RKO (cell line): ENCODE data around the gene EXOSC7.

ENCODE experiments used
- DNase-seq: peaks from one replicate; pipeline ENCODE4 v3.0.0-alpha.2; 2016; ENCODE audit warnings: low spot score

The EXOSC7 gene

DNA sequence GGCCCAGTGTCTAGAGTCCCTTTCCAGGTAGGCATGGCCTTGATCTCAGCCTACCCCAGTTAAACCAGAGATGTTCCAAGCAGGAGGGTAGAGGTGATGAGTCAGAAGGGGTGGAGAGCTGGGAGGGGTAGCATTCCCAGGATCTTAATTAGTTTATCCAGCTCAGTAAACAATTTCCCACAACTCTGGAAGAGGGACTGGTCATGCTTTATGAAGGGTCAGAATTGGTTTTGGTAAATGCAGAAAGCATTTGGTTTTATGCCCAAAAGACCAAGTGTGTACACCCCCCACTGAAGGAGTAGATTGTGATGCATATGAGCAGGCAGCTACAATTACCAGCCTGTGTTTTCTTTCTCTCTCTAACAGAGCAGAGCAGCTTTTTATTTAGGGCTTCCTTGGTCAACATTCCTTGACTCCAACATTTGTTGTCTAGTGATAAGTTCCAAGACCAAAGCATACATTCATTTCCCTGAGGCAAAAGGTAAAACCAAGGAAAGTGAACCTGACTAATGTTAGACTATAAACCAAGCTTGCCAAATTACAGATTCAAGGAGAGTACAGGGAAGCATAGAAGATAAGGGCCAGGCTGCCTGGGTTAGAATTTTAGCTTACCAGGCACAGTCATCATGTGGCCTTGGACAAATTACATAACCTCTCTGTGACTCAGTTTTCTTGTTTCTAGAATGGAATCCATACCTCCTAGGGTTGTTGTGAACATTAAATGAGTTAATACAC lies 17.6 kb downstream of the EXOSC7 start:
- DNase-seq: no peak

DNA sequence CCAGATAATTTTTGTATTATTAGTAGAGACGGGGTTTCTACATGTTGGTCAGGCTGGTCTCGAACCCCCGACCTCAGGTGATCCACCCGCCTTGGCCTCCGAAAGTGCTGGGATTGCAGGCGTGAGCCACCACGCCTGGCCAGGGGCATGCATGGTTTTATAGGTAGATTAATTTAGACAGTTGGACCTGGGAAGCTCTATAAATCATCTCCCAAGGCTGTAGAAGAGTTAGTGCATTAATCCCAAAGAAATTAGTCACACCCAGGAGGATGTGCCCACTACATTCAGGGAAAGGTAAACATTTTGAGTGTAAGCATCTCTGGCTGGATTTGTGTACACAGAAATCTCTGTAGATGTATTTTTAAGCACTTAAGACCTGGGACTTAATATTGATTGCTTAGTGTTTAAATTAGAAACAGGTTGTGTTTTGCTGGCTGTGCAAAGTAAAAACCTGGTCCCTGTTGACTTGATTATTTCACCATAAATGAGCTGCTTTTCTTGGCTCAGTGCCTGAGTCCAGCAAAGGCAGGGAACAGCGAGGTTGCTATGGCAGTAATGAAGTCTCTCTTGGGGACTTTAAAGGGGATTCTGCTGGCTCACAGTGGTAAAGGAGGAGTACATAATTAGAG lies 19.2 kb downstream of the EXOSC7 start:
- DNase-seq: no peak

DNA sequence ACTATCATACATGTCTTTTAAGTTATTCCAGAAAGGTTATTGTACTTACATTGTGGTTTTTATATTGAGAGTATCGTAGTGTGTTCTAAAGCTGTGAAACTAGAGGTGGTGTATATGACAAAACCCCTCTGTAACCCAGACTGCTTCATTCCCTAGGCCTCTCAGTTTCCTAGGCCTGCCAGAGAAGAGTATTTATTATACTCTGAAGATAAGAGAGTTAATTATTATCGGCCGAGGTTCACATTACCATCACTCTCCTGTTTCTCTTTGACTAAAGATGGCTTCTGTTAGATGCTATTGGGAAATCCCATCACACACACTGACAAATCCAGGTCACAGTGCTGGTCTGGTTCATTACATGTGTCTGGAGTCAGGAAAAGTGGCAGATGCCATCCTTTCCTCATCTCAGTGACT lies 20.5 kb downstream of the EXOSC7 start:
- no peak for DNase-seq

DNA sequence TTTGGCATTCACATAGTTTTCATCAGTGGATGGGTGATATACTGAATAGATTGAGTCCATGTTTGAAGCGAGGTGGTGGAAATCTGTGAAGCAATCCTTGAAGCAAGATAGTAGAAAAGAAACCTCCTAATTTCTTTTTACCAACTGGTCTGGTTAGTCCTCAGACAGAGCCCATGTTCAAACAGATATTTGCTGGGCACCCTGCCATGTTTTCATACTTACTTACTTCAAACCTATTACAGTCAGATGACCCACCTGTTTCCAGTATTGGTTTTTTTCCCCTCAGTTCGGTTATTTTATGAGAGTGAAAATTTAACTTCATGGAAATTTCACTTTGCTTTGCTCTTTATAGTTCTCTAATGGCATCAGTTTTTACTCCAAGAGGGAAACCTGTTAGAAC lies 23.7 kb downstream of the EXOSC7 start:
- no peak for DNase-seq

DNA sequence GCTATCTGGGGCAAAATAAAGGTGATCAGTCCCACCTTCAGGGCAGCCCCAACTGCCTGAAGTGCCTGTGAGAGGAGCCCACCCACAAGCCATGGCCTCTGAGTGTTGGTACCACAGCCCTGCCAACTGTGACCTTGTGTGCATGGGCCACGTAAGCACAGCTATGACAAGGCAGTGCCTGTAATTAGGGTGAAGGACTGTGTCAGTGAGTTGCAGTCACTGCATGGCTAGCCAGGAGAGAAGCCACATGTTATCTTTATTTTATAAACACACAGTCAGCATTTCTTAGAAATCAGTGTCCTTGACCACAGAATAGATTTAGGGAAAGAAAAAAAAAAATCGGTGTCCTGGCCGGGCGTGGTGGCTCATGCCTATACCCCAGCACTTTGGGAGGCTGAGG lies 24.8 kb downstream of the EXOSC7 start:
- no peak for DNase-seq

DNA sequence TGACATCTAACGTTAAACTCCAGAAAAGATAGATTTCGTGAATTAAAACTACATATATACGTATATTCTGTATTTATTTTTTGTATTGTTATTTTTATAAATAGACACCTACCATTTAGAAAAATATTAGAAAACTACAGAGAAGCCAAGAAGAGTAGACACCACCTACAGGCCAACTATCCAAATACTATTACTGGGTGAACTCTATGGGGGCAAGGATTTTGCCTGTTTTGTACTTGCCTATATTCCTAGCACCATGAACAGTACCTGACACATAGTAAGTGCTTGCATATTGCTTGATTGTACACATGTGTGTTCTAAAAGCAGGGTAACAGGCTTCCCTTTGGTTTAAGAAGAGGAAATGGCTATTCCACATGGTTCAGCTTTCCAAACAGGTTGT lies 25.7 kb downstream of the EXOSC7 start:
- DNase-seq: no peak

DNA sequence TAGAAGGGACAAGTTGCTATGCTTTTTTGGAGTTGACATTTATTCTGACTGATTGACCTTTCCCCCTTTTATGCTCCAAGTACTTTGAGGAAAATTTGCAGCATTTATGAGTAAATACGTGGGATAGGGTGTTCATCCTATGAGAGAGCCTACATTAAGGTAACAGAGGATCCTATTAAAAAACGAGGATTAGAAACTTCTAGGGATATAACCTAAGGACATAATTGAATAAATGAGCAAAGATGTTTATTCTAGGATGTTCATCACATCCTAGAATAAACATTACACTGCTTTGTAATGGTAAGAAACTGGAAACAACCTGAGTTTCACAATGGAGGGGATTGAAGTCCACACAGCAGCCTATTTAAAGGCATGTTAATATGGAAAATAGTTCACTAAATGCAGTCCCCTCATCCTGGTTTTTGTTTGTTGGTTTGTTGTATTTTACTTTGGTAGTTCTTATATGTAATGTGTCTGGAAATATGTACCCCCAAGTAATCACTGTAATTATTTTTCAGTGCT lies 26.2 kb downstream of the EXOSC7 start:
- DNase-seq: no peak

DNA sequence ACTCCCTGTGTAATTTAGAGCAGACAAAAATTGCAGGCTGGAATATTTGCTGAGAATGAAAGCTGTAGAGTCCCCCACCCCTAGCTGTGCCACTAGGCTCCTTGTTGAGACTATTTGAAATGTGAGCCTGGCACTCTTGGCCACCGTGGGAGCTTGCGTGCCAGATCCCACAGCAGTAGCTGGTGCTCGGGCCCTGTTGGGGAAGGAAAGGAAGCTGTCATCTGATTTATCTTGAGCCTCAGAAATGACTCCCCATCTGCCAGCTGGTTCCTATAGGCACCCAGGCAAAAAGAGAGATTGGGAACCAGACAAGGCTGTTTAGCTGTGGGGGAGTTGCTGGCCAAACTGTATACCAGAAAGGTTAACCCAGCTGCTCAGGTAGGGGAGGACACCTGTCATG lies 26.7 kb downstream of the EXOSC7 start:
- no peak for DNase-seq

DNA sequence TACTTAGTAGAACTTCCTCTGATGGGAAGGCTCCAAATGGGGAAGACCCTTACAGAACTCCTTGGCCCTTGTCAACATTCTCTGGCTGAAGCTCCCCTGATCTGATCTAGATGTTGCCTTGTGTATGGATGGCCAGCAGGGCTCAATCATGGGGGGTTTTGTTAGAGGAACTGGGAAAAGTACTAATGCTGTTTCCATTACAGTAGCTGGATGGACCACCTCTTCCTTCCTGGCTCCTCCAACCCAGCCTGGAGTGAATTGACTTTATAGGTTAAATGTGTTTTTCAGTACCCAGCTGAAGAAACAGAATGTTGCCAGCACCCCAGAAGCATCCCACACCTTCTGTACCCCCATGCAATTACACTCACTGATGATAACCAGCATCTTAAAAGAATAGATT lies 27.4 kb downstream of the EXOSC7 start:
- no peak for DNase-seq

DNA sequence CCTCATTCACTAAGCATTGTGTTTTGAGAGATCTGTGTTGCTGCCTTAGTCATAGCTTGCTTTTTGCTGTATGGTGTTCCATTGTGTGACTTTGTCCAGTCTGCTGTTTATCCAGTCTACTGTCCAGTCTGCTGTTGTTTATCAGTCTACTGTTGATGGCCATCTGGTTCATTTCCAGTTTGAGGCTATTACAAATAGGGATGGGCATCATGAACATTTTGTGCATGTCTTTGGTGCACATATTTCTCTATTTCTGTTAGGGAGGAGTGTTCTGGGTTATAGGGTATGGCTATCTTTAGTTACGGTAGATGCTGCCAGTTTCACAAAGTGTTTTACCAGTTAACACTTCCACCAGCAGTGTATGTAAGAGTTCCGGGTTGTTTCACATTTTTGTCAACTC lies 27.8 kb downstream of the EXOSC7 start:
- DNase-seq: no peak

DNA sequence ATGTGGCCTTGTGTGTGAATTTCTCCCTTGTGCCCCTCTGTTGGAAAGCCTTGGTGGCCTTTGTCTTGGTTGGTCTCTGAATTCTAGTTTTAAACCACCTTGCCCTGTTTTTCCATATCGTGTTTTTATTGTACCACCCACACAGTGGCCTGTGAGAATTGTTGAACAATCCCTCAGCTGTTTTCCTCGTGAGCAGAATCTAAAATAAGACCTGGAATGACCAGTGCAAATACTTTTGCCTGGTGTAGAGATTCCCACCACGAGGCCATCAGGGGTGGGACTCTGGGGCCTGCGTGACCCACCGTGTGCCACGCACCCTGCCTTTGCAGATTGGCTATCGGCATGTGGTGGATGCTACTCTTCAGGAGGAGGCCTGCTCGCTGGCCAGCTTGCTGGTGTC lies 31.0 kb downstream of the EXOSC7 start:
- no peak for DNase-seq

DNA sequence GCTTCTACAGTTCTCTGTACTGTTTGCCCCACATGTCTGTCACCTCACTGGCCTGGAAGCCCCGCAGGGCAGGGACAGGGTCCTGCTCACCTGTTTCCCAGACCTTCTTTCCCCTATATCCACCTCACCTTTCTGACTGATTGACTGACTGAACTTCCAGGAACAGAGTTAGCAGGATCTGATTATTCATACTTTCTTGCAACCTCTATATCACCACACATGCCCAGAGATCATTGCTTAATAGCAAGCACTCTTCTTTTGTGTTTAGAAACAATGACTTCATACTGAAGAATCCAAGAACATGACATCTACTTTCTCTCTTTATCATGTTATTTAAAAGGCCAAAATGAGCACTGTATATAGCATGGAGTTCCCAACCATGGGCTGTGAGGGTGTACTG lies 32.1 kb downstream of the EXOSC7 start:
- no peak for DNase-seq

DNA sequence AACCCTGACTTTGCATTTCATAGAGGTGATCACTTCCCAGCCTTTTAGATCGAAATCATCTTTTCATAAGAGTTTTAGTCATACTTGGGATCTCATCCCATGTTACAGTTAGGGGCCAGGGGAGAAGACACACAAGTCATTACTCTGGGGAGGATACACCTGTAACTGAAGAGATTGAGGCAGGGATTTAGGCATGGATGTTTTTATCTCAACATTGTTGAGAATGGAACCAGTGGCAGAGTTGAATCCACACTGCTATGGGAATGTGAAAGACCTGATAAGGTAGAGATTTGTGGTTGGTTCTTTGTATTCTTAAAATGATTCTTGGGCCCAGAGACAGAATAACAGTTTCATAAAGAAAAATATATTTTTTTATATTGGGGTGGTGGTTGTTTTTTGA lies 33.8 kb downstream of the EXOSC7 start:
- DNase-seq: no peak

DNA sequence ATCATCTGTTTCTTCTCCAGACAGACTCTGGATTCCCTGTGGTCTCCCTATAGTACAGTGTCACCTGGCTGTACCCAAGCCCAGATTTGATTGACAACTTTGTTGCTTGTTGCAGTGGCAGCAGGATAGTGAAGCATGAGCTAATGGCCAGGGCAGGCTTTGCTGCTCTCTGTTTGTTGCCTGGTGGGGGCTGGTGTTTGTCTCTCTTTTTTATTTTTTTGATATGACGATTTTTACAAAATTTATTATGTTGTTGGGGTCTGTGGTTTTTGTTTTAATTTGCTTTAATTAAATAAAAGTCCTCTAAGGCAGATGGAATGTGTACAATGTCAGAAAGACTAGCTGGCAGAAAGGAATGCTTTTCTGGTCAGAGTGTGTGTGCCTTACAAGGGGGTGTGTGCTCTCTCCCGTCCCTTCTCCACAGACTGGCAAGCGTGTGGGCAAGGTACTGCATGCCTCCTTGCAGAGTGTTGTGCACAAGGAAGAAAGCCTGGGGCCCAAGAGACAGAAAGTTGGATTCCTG lies 34.8 kb downstream of the EXOSC7 start:
- no peak for DNase-seq

DNA sequence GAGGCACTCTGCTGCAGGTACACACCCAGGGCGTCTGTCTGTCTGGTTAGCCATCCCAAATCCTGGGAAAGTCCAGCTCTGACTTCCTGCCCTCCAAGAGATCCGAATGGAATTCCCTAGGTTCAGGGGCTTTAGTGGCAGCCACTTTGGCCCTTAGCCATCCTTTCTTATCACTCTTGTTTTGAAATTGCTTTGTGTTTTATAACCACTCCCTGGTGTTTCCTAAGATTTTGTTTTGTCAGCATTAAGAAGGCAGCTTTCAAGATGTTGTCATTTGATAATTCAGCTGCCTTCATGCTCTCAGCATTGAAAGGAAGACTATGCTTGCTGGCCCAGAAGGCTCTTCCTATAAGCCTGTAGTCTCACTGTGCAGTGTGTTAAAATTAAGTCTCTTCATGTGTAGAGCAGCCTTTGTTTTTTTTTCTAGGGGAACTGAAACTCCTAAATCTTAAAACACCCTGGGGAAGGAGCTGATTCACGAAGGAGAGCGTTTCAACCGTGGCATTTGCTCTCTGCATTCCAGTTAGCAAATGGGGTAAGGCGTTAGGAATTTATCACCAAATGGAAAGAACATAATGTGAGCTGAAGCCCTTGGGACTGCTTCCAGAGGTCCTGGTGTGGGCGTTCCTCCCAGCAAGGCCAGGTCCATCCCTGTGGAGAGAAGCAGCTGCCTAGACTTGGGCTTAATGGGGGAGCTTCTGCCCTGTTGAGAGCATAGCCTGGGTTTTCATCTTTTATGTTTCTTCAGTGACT lies 35.9 kb downstream of the EXOSC7 start:
- DNase-seq: no peak

DNA sequence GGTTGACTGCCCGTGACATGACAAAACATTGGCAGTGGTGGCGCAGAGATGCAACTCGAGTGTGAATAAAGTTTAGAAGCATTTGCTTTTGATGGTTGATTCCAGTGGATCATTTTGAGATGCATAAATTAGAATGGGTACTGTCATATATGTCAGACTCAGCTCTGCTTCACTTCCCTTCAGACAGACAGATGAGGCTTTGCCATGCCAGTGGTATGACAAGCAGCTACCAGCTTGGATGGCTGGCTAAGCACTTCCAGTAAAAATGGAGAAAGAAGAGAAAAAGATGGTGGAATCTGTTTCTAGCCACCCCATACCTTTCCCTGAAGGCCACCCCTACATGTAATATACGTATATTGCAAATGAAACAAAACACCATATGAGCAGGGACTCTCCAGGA lies 36.5 kb downstream of the EXOSC7 start:
- no peak for DNase-seq

DNA sequence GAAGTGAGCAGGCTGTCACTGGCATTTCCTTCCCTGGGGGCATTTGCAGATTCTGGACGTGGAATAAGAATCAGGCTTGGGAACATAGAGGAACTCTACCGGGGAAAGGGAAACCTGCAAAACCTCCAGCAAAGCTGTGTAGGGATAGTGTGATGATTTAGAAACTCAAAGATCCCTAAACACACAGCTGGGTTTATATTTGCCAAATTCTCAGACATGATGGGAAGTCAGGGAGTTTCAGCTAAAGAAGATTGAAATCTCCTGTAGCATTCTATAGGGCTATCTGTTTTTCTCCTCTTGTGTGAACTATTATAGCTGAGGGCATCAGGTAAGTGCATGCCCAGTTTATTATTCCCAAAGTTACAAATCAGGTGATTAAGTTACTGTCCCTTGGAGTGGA lies 40.9 kb downstream of the EXOSC7 start:
- DNase-seq: no peak

DNA sequence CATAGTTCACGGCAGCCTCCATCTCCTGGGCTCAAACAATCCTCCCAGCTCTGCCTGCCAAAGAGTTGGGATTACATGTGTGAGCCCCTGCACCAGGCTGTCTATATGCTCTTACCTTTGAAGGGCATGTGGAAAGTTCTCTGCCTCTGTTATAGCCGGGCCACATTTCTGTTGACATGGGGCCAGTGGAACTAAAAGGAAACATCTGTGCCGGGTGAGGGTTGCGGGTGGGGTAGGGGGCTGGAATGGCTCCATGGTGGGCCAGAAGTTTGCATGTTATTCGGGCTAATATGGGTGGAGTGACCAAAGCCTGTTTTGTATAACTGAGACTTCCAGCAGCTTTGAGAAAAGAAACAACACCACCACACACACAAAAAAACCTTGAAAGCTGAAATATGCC lies 41.8 kb downstream of the EXOSC7 start:
- no peak for DNase-seq

DNA sequence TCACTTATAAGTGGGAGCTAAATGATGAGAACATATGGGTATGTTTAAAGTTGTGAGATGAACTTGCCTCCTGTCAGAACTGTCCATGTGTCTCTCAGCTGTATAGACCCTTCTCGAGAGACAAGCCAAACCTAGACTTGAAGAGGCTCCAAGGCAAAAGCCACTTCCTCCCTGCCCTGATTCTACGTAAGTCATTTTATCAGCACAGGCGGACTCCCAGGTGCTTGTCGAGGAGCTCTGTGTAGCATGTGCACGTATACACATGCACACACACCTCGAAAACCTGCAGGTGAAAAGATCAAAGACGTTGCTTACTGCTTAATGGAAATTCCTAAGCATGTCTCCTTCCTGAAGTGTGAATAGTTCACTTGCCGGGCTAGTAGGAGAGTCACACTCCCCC lies 44.5 kb downstream of the EXOSC7 start:
- no peak for DNase-seq

DNA sequence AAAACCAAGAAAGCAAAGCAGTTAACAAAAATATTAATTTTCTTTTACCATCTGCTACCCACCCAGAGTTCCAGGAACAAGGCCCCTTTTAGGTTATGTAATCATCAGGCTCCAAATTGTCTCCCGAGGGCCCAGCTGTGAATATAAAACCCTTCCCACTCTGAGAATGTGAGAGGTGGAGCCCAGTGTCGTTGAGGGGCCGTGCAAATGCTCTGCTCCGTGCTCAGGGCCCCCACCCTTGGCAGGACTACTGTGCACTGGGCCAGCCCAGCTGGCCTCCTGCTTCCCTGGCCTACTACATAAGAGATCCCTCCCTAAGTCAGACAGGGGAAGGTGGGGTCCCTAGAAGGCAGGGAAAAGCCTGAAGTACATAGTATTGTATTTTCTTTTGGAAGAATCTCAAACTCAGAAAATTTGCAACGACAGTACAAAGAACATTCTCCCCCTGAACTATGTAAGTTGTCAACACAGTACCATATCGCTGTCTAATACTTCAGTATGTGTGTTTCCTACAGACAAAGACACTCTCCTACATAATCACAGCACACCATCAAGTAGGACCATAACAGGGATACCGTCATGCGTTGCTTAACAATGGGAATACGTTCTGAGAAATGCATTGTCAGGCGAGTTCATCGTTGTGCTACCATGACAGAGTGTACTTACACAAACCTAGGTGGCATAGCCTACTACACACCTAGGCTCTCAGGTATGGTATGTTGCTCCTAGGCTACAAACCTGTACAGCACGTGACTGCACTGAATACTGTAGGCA lies 45.7 kb downstream of the EXOSC7 start:
- DNase-seq: no peak

DNA sequence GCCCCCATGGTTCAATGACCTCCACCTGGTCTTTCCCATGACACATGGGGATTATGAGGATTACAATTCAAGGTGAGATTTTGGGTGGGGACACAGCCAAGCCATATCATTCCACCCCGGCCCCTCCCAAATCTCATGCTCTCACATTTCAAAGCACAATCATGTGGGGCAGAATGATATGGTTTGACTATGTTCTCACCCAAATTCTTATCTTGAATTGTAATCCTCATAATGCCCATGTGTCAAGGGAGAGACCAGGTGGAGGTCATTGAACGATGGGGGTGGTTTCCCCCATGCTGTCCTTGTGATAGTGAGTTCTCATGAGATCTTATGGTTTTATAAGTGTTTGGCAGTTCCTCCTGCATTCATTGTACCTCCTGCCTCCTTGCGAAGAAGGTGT lies 47.6 kb downstream of the EXOSC7 start:
- no peak for DNase-seq
